ENCODE data around the gene SLC12A3.

DNA sequence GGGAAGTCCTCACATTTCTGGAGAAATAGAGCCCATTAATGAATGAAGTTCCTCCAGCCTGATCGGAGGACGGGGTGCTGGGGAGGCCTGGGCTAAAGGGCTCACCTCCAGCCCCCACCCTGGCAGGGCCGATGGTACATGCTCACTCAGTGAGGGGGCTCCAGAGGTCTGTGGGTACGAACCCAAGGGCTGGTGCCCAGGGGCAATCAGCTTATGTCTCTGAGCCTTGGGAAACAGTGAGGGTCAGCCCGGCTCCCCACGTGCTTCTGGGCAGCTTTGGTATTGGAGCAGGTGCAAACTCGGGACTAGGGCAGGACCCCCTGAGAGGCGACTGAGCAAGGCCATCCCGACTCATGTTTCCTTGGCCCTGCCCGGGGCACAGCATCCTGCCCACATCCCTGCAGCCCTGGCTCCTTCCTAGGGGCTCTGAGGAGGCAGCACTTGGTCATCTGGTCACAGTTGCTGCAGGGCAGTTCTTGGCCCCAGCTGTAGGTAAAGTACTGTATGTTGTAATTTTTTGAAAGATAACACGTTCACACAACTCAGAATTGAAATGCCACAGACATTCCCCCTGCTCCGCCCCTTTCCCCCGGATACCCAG lies 95.8 kb downstream of the SLC12A3 start:
- TF ChIP-seq, protein P1, sequence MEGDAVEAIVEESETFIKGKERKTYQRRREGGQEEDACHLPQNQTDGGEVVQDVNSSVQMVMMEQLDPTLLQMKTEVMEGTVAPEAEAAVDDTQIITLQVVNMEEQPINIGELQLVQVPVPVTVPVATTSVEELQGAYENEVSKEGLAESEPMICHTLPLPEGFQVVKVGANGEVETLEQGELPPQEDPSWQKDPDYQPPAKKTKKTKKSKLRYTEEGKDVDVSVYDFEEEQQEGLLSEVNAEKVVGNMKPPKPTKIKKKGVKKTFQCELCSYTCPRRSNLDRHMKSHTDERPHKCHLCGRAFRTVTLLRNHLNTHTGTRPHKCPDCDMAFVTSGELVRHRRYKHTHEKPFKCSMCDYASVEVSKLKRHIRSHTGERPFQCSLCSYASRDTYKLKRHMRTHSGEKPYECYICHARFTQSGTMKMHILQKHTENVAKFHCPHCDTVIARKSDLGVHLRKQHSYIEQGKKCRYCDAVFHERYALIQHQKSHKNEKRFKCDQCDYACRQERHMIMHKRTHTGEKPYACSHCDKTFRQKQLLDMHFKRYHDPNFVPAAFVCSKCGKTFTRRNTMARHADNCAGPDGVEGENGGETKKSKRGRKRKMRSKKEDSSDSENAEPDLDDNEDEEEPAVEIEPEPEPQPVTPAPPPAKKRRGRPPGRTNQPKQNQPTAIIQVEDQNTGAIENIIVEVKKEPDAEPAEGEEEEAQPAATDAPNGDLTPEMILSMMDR (IDR thresholded peaks at IDR 0.05), result no peak
- no peak for TF ChIP-seq POLR2A (IDR thresholded peaks at IDR 0.05)
- no peak for TF ChIP-seq POLR2AphosphoS5 (IDR thresholded peaks at IDR 0.05)

Measured in gastroesophageal sphincter (tissue), 3 donors.